Measurements from ENCODE around the gene SAMD3. TPM values are rescaled to one million over a fixed set of nuclear protein-coding genes. Genes with fewer than 3 reads are reported as not detected.

The SAMD3 gene
- total and polyA plus RNA-seq, 2 of the 8 experiments (the other 6 are each of a cell fraction or from before 2014, with no cell fraction given), result 1.8 to 1.9 TPM

- Histone ChIP-seq H2BK15ac (ENCODE audit: low read length) (no peak overlapping the region), H3K23me2 (ENCODE audit: low read depth, low read length) (no peaks in the 10 kb centered on the region), H3K79me1 (ENCODE audit: low read depth, low read length) (no peaks in the 10 kb centered on the region), H3K56ac (replicated peaks; ENCODE audit: insufficient read length, low read depth, low read length) (no peak overlapping the region), H4K20me1 (replicated peaks in 1 of 2; ENCODE audit: control insufficient read depth in 1 of 2, insufficient read depth in 2 of 2, low read length in 2 of 2) (no peaks in the 10 kb centered on the region), H3K36me3 (ENCODE audit: control insufficient read depth in 2 of 4, insufficient read depth in 4 of 4, low read length in 3 of 4) (no peaks in the 10 kb centered on the region), H3K27ac (ENCODE audit: low read depth, low read length) (no peak overlapping the region), H3K23ac (ENCODE audit: insufficient read length) (no peak overlapping the region), H2BK12ac (ENCODE audit: low read depth, low read length) (no peak overlapping the region), H2BK20ac (ENCODE audit: low read length) (no peak overlapping the region), H2BK5ac (ENCODE audit: low read depth, low read length) (no peak overlapping the region), H3K4me1 (replicated peaks in 1 of 4; ENCODE audit: control insufficient read depth in 3 of 4, insufficient read depth in 4 of 4, low read length in 3 of 4) (no peaks in the 10 kb centered on the region), H3K4me3 (ENCODE audit: extremely low read depth in 1 of 4, insufficient read depth in 2 of 4, low read depth in 3 of 4, low read length in 4 of 4) (no peak overlapping the region), H2AK5ac (ENCODE audit: low read depth, low read length) (no peak overlapping the region), H3K18ac (ENCODE audit: extremely low read depth, low read length) (no peak overlapping the region), H2BK120ac (replicated peaks; ENCODE audit: low read depth, low read length) (no peak overlapping the region), H3K9me3 (ENCODE audit: insufficient read depth in 2 of 2, low read depth in 1 of 2, low read length in 1 of 2) (no peaks in the 10 kb centered on the region), H3K79me2 (ENCODE audit: control insufficient read depth in 1 of 2, insufficient read depth in 2 of 2, low read length in 2 of 2) (no peaks in the 10 kb centered on the region), H2AFZ (ENCODE audit: low read length) (no peak overlapping the region), H4K91ac (replicated peaks; ENCODE audit: insufficient read length, low read length) (no peak overlapping the region), H3K14ac (ENCODE audit: insufficient read length) (no peak overlapping the region), H3K27me3 (replicated peaks in 1 of 4; ENCODE audit: control insufficient read depth in 3 of 4, extremely low read depth in 1 of 4, insufficient read depth in 3 of 4, low read length in 3 of 4) (no peaks in the 10 kb centered on the region), H3K4me2 (ENCODE audit: insufficient read depth in 1 of 2, low read depth in 2 of 2, low read length in 2 of 2) (no peak overlapping the region), H3K4ac (replicated peaks; ENCODE audit: insufficient read length, low read depth, low read length) (no peak overlapping the region), H3K9ac (replicated peaks in 1 of 4; ENCODE audit: extremely low read depth in 1 of 4, low read depth in 3 of 4, low read length in 3 of 4) (no peak overlapping the region), H4K5ac (ENCODE audit: insufficient read length, low read depth, low read length) (no peak overlapping the region), H4K8ac (ENCODE audit: extremely low read depth, insufficient read depth, low read length) (no peak overlapping the region)
- no peak for DNase-seq (ENCODE audit: low read depth in 1 of 2, low spot score in 2 of 2)
- CTCF ChIA-PET (ENCODE audit: partially characterized antibody), result interaction anchor here (1.0 to 3.2 kb wide), 2 partner anchors 11 to 167 kb away, joined by 4 to 9 read pairs; no protein-coding TSS in a partner anchor
- POLR2A ChIA-PET (ENCODE audit: partially characterized antibody), result no interaction called here
- WGBS, 2 experiments (ENCODE audit: extremely low coverage in 1 of 2, insufficient coverage in 1 of 2, insufficient read length in 1 of 2, insufficient replicate concordance in 2 of 2, low coverage in 1 of 2, low lambda C conversion rate in 2 of 2, missing lambda C conversion rate in 1 of 2), result 92% methylated on average over 2 of the region's 2 CpGs; no CpG with 5 or more reads in 1 of the 2 experiments
- FAIRE-seq, result no peak
- no peak for TF ChIP-seq EGR1 (IDR thresholded peaks at IDR 0.05; ENCODE audit: borderline replicate concordance, low read depth, low read length)
These were observed 109.5 kb downstream of the SAMD3 start for GRCh38 chr6:130113201-130113710.

All from H1 (cell line).